NCI-H146 (cell line): ENCODE results near the gene CDH4.

Experiments
- DNase-seq: peaks from one replicate; lab custom pipeline; 2025; lab: John Stamatoyannopoulos, UW

CDH4 gene

DNA sequence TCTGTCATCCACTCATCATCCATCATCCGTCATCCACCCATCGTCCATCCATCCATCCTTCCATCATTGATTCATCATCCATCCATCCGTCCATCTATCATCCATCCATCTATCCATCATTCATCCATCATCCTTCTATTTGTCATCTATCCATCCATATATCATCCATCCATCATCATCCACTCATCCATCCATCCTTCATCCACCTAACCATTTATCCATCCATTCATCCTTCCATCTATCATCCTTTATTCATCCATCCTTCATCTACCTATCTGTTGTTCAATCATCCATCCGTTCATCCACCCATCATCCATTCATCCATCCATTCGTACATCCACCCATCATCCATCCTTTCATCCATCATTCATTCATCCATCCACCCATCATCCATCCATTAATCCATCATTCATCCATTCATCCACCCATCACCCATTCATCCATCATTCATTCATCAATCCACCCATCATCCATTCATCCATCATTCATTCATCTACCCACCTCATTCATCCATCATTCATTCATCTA lies 266.4 kb downstream of the CDH4 start:
- DNase-seq, result no peak

DNA sequence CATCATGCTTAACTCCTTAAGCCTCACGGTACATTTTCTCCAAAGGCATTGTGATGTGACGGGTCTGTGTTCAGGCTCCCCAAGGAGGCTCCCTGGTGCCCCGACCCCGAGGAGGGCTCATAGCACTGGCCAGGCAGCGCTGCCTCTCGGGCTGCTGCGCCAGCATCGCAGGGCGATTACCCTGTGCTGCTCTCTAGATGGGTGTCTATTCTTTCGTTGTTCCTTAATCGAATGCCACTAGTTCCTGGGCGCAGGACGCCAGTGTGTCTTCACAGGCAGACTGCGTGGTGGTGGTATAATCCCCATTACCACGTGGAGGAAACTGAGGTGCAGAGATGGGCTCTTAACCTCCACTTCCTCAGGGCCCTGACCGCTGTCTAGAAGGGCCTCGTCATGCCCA lies 267.4 kb downstream of the CDH4 start:
- no peak for DNase-seq

DNA sequence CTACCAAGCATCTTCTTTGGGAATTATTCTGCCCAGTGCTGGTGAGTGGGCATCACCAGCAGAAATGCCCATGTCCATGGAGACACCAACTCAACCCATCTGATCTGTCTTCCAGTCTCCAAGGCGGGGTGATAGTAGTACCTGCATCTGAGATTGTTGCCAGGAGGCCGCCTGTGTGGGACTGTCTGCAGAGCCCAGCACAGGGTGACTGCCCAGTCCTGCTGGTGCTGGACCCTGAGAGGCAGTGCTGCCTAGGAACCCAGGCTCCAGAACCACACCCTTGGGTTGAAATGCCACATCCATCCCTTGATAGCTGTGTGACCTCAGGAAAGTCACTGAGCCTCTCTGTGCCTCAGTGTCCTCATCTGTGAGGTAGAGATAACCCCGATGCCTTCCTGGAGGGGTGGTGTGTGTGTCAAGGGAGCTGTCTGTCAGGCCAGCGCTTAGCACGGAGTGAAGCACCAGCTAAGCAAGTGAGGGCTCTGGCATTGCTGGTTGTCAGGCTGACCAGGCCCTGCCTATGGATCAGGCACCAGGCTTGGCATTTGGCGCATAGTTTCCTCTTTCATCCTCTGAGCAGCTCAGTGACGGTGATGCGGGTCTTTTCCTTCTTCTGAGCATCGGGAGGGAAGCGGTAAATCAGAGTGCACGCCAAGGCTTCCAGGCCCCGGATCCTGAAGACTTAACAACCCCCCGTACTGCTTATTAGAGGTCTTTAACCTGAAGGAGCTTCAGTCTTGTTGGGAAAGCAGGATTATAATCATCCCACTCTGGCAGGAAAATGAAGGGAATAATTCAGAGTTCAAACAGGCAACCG lies 268.2 kb downstream of the CDH4 start:
- no peak for DNase-seq

DNA sequence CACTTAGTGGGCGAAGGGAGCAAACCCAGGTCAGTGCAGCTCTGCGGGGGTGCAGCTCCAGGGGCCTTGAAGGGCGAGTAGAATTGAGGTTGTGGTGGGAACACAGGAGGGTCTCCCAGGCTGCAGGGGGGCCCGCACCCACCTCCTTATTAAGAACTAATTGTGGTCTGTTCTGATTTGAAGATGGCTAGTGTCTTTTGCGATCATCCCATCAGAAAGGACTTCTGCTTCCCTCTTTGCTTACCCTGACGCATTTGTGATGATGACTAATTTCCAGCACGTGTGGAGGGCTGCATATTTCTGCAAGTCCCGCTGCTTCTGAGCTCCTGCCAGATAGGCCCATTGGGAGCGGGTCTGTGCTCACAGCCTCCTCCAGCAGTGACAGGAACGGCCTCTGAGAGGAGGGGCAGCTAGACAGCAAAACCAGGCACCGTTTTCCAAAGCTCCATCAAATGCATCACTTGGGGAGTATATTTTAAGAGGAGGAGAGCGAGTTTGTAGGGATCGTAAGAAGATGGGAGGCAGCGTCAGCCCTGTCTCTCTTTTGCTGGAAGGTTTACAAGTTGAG lies 268.9 kb downstream of the CDH4 start:
- DNase-seq, result no peak

DNA sequence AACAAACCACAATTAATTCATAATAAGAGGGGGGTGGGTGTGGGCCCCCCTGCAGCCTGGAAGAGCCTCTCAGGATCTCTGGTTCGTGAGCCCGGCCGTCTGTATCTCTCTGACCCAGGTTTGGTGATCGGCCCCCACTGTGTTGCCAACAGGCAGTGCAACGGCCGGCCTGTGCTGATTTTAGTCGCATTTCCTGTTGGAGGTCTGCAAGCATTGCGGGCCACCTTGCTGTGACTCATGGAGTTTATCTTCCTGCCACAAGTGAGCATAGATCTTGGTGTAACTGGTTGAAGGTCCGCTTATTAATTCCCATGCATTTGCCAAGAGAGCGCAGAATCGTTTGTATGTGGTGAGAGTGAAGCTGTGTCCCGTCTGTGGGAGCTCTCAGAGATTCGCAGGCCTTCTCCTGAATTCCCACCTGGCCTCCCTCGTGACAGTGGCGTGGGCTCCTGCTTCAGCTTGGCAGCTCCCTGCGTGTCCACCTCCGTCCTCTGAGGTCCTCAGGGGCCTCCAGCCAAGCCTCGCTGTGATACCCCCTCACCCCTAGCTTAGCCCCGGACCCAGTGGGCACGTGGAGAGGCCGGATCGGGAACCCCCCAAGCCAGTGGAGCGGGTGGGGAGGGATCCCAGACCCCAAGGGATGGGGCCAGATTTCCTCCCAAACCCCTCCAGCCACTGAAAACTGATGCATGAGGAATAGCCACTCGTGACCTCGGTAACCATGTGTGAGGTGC lies 269.8 kb downstream of the CDH4 start:
- DNase-seq, result no peak

DNA sequence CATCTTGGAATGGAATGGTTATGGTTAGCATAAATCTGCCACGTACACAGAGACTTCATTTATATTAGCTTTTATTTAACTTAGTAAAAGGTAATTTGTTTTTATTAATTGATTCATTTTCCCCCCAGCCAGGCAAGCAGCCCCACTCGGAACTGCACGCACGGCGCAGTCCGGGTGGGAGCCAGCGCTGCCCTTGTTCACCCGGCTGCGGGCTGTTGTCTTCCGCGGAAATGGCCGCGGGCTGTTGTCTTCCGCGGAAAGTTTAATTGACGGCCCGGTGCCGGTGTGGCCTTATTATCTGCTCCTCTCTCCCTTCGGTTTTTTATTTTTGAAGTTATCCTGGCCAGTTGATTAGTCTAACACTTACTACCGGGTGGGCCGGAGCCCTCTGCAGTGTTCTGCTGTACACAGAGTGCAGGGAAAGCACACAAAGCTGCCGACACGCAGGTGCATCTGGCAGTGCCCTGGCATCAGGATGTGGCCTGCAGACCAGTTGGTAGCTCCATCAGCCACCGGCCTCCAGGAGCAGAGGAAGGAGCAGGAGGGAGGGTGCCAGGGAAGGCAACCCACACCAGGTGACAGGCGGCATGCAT lies 270.5 kb downstream of the CDH4 start:
- DNase-seq, result no peak

DNA sequence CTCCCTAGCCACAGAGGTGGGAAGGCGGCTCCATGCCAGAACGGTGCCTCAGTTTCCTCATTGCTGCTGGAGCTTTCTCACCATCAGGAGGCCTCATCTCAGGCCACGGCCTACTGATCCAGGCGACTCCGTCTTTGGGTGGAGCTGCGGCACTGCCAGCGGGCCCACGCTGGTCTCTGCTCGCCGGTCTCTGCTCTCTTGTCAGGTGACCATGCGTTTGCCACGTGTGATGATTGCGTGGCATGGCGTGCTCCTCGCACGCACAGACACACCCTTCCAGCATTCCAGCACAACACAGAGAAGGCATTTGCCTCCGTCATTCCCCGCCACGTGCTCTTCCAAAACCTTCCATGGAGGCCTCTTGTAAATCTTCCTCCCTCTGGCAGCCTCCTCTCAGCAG lies 271.1 kb downstream of the CDH4 start:
- DNase-seq, result no peak

DNA sequence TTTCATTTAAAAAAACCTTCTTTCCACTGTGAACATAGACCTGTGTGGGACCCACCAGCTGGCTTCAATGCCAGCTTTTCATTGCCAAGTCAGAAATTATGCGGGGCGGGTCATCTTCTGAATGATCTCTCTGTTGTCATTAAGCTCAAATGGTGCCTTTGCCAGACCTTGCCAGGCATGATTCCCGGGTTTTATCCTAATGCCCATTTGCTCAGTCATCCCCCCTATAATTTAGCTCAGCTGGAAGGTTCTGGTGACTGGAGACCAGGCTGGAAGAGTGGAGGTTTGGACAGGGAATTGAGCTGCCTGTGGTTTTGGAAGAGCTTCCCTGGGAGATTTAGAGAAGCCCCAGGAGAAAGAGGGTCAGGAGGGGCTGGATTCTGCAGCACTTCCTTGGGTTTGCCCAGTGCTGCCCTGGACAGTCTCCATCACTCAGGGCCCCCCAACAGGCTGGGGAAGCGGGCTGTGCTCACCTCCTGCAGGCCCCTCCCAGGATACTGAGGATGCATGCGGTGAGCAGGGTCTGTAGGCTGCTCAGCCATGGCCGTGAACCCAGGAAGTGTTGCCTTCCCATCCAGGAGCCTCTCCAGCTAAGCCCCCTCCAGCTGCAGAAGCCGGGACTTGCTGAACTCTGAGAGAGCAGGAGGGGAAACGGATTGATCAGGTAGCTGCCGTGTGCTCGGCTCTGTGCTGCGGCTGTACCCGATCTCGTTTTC lies 273.0 kb downstream of the CDH4 start:
- DNase-seq, result no peak

DNA sequence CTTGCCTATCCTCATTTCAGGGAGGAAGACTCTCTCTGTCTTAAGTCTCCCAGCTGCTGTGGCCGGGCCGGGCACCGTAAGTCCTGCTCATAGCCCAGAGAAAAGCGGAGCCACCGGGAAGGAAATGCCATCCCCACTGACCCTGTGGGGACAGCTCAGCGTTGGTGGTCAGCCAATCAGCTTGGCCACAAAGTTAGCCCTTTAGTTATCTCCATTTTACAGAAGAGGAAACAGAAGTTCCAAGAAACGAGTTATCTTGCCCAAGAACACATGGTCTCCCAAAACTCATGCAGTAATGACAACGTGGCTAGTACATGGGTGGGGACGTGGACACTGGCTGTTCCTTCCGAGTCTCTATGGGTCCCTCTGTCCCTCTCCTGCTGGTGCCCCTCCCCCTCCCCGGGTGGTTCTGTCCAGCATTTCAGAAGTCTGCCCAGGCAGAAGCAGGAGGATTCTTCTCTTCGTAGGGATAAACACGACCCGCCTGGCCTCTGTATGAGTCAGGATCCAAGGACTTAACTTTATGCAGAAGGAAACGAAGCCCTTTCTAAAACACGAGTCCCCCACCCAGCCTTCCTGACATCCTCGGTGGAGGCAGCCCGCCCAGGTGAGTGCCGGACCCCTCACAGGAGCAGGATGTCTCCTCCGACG lies 273.8 kb downstream of the CDH4 start:
- DNase-seq, result no peak

DNA sequence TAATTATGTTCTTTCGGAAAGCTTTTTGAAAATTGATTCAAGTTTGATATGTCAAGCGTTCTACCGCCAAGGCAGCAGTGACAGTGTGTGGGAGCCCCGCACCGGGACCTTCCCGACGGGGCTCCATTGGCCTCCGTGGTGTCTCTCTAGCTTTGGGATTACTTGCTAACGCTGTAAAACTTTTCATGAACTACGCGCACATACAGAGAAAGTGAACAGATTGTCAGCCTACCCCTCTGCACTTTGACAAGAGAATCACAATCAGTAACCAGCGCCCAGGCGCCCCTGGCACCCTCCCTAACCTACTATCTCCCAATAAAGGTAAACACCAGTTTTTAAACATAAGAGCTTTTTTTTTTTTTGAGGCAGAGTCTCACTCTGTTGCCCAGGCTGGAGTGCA lies 274.8 kb downstream of the CDH4 start:
- no peak for DNase-seq

DNA sequence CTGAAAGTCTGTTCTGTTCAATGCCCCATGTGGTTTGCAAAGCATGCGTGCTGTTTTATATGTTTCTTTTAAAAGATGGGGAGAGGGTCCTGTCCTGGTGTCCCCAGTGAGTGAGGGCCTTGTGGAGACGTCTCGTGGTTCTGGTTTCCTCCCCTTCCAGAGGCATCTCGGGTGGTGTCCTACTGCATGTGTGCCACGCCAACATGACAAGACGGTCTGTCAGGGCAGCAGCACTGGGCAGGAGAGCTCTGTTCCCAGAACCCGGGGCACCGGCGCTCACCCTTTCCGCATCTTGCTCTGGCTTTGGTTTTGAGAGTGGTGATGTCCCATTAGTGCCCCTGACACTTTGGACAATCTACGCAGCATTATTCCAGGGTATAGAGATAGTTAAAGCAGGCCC lies 275.6 kb downstream of the CDH4 start:
- no peak for DNase-seq

DNA sequence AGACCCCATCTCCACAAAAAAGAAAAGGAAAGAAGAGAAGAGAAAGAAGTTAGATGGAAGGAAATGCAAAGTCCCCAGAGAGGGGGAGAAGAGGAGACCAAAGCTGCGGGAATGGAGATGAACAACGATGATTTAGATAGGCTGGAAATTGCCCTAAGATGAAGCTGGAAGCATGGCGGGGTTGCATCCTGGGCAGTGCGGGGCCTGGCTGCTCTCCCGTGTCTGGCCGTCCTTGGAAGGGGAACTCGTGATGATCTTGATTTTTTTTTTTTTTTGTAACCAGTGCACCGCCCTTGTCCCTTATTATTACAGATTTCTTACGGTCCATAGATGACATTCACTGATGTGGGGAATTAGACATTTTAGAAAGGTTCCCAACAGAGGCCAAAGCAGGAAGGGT lies 276.5 kb downstream of the CDH4 start:
- DNase-seq, result no peak

DNA sequence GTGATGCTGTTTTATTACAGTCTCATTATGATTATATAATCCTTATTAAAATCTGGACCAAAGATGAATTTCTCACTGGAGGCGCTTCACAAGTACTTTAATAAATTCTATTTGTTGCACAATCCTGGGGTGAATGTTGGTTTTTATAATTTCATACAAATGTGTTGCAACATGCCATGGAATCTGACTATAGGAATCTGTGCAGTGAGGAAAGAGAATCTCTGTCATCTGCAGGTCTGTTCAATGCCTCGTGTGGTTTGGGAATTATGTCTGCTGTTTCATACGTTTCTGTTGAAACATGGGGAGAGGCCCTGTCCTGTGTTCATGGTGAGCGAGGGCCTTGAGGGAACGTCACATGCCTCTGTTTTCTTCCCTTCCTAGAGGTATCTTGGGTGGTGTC lies 277.3 kb downstream of the CDH4 start:
- DNase-seq, result no peak

DNA sequence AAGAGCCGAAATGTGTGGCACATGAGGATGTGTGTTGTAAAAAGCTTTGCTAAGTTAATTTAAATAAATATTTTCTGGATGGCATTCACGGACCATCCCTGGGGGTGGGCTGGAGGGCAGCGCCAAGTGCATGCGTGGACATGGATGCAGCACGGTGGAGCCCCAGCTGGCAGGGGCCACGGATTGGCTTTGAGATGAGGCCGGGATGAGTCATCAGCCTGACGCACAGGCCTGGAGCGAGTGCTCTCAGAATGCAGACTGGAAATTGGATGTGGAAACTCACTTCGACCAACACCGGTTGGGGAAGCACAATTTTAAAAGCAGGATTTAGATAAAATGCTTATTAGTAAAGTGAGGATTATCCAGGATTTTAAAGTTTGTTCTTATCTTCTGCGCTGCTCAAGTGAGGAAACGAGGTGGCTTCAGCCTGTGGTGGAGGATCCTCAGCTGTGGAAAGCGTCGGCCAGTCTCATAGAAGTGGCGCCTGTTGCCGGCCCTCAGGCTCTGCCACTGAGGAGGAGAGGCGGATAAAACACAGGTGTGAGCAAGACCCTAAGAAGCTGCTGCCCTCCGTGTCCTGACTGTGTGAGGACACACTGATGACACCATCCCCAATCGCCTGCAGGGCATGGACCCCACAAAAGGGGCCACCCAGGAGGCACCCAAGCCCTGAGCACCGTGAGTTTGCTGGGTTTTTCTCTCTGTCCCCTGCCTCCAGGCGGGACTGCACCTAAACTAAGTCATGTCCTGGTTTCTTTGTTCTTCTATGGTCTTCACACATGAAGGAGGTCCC lies 279.7 kb downstream of the CDH4 start:
- no peak for DNase-seq

DNA sequence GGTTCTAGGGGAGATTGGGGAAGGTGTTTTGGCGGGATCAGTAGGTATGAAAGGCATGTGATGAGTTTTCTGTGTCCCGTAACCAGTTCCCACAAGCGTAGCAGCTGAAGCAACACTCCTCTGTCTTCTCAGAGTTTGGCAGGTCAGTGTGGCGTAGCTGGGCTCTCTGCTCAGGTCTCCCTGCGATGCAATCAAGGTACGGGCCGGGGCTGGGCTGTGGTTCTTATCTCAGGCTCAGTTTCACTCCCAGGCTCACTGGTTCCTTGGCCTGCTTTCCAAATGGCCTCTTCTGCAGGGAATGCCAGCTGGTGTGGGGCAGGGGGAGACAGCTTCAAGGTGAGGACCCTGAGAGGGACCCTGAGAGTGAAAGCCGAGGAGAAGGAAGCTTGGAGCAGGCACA lies 280.7 kb downstream of the CDH4 start:
- no peak for DNase-seq

DNA sequence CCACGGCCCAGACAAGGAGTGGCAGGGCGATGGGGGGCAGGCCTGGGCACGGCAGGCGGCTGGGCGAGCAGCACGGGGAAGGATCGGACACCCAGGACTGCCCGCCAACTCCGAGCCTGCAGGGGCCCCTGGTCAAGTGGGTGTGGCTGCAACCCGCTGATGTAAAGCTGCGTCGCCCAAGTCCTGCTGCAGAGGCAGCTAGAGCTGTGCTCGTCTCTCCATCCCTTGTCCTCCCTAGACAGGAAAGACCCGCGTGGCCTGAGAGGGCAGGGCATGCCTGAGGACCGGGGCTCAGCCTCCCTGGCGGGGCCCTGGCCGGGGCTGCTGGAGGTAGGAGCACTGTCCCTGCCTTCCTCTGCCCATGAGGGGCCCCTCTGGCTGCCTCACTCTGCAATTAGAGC lies 281.2 kb downstream of the CDH4 start:
- DNase-seq, result no peak

DNA sequence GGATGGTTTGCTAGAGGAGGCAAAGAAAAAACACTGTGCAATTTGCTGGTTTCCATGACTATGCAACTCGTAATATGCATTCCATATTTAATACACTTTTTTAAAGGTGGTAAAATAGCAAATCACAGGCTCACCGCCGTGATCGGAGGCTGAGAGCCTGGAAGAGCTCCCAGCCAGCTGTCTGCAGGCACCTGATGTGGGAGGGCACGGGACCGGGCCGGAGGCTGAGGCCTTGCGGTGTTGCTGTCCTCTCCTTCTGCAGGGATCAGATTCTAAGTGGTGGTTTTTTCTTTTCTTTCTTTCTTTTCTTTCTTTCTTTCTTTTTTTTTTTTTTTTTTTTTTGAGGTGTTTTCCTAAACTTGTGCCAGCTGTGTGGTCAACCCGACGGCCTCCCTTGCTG lies 282.3 kb downstream of the CDH4 start:
- DNase-seq, result no peak

DNA sequence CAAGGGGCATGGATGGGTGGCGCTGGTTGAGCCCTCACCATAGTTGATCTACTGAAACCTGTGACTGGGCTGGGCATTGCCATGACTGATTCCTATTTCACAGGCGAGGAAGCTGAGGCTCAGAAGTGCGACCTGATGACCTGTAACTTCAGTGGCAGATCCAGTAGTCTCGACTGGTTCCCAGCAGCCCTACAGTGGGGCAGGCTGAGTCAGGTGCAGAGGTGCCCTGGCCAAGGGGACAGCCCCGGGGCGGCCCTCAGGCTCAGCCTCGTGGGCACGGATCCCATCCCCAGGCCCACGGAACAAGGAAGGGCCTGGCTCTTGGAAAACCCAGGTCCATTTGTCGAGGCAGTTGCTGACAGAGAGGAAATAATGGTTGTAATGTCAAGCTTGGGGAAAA lies 283.0 kb downstream of the CDH4 start:
- no peak for DNase-seq

DNA sequence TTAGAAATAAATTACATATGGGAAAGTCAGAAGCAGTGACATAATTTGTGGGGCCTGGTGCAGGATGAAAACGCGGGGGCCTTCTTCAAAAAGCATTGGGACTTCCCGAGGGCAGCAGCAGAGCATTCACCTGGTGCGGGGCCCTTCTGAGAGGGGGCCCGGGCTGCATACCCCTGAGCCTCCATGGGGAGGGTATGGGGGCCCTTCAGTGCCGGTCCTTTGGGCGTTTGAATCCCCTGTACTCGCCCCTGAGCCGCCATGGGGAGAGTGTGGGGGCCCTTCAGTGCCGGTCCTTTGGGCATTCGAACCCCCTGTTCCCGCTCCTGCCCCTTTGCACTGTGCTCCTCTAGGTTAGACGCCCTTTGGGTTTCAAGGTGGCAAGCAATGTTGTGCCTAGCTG lies 283.5 kb downstream of the CDH4 start:
- DNase-seq, result no peak

DNA sequence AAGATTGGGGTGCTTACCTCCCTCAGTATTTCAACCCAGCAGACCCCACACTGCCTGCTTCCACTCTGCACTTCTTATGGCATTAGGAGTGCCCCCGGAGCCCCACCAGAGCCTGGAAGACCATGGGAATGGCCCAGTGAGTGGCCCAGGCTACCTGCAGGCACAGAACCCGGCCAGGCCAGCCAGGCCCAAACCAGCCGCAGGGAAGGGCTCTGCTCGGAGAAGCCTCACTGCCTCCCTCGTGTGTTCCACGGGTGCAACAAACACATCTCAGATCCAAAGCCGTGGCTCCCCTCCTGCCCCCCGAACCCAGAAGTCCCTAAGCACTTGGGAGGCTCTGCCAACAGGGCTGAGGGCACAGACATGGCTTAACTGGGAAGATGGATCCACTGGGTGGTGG lies 283.9 kb downstream of the CDH4 start:
- DNase-seq, result no peak

DNA sequence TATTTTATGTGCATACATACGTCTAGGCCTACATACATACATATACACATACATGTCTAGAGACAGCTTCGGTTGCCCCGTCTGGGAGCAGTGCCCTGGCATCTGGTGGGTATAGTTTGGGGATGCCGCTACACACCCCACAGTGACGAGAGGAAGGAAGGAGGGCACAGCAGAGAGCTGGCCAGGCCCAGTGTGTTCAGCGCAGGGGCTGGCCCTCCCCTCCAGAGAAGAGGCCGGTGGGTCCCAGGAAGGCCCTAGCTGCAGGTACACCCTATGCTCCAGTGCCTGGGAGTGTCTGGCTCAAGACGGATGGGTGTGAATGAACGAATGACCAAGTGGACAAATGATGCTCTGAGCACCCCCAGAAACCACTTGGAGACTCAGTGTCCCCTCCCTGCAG lies 284.6 kb downstream of the CDH4 start:
- no peak for DNase-seq
